H1 (cell line): ENCODE measurements around the gene COL28A1. TPM values are rescaled to one million over a fixed set of nuclear protein-coding genes. Genes with fewer than 3 reads are reported as not detected.

ENCODE experiments used
- CHD1 ChIP-seq: IDR thresholded peaks from 2 replicates; pipeline ENCODE4 v1.6.1; 2012; ENCODE audit warnings: low read depth, low read length, improper control_type of control experiment
- HDAC6 ChIP-seq: IDR thresholded peaks from one replicate; pipeline ENCODE4 v1.7.1; 2012; ENCODE audit warnings: low read depth, mild to moderate bottlenecking, inconsistent platforms, low read length, moderate library complexity
- SUZ12 ChIP-seq: fragments of 200-600 bp; sonication (generic); IDR thresholded peaks from 2 replicates; pipeline ENCODE4 v1.6.1; 2012; ENCODE audit warnings: mild to moderate bottlenecking, inconsistent platforms, low read length, moderate library complexity, mixed read lengths
- polyA plus RNA-seq, 7 experiments: library from polyadenylated mRNA; depleted of rRNA in 3 of 7; stranded (reverse) in 5 of 7; unstranded in 2 of 7; fragments of >200 nt in 5 of 7; fragments of 200-250 nt in 2 of 7; gene quantifications; 1 replicate in 5 of 7; 2 replicates in 1 of 7; 4 replicates in 1 of 7; pipeline versions ENCODE4 v1.2.1 to v1.2.3, GENCODE V29; 2011 to 2013; ENCODE audit warnings: missing spikeins in 2 of 7, mixed read lengths in 2 of 7
- total RNA-seq: library from RNA; stranded (reverse); fragmentation: NEBNext Ultra II Directional; extraction: Animal tissue kit (Norgen Biotek cat#: 25700); gene quantifications from 2 replicates; pipeline ENCODE4 v1.2.1, GENCODE V29; 2021
- TF ChIP-seq, protein P1 (sequence below): fragments of 300-600 bp; sonication (generic); IDR thresholded peaks from 2 replicates; pipeline ENCODE4 v1.7.1; 2012; ENCODE audit warnings: low read length, moderate library complexity, mild to moderate bottlenecking, inconsistent platforms; ENCODE audit not compliant: insufficient replicate concordance

Gene COL28A1
- total and polyA plus RNA-seq, 2 of the 8 experiments (the other 6 are each of a cell fraction or from before 2014, with no cell fraction given): 0.22 to 0.38 TPM

DNA sequence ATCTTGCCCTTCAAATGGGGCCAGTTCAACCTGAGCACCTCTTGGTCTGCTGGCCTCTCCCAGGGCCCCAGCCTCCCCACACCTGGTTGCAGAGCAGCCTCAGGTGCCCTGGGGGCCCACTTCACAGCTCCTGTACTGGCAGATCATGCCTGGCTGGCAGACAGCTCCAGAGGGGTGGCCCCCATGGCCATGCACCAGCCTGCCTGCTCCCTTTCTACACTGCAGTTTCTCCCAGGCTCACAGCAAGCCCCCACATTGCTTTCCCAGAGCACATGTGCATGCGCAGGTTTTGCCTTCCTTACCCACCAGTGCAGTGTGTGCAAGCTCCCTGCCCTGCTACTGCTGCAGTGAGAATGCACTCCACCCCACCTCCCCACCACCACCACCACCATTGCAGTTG, 21.2 kb upstream of the COL28A1 start (continued):
- TF ChIP-seq, protein P1, sequence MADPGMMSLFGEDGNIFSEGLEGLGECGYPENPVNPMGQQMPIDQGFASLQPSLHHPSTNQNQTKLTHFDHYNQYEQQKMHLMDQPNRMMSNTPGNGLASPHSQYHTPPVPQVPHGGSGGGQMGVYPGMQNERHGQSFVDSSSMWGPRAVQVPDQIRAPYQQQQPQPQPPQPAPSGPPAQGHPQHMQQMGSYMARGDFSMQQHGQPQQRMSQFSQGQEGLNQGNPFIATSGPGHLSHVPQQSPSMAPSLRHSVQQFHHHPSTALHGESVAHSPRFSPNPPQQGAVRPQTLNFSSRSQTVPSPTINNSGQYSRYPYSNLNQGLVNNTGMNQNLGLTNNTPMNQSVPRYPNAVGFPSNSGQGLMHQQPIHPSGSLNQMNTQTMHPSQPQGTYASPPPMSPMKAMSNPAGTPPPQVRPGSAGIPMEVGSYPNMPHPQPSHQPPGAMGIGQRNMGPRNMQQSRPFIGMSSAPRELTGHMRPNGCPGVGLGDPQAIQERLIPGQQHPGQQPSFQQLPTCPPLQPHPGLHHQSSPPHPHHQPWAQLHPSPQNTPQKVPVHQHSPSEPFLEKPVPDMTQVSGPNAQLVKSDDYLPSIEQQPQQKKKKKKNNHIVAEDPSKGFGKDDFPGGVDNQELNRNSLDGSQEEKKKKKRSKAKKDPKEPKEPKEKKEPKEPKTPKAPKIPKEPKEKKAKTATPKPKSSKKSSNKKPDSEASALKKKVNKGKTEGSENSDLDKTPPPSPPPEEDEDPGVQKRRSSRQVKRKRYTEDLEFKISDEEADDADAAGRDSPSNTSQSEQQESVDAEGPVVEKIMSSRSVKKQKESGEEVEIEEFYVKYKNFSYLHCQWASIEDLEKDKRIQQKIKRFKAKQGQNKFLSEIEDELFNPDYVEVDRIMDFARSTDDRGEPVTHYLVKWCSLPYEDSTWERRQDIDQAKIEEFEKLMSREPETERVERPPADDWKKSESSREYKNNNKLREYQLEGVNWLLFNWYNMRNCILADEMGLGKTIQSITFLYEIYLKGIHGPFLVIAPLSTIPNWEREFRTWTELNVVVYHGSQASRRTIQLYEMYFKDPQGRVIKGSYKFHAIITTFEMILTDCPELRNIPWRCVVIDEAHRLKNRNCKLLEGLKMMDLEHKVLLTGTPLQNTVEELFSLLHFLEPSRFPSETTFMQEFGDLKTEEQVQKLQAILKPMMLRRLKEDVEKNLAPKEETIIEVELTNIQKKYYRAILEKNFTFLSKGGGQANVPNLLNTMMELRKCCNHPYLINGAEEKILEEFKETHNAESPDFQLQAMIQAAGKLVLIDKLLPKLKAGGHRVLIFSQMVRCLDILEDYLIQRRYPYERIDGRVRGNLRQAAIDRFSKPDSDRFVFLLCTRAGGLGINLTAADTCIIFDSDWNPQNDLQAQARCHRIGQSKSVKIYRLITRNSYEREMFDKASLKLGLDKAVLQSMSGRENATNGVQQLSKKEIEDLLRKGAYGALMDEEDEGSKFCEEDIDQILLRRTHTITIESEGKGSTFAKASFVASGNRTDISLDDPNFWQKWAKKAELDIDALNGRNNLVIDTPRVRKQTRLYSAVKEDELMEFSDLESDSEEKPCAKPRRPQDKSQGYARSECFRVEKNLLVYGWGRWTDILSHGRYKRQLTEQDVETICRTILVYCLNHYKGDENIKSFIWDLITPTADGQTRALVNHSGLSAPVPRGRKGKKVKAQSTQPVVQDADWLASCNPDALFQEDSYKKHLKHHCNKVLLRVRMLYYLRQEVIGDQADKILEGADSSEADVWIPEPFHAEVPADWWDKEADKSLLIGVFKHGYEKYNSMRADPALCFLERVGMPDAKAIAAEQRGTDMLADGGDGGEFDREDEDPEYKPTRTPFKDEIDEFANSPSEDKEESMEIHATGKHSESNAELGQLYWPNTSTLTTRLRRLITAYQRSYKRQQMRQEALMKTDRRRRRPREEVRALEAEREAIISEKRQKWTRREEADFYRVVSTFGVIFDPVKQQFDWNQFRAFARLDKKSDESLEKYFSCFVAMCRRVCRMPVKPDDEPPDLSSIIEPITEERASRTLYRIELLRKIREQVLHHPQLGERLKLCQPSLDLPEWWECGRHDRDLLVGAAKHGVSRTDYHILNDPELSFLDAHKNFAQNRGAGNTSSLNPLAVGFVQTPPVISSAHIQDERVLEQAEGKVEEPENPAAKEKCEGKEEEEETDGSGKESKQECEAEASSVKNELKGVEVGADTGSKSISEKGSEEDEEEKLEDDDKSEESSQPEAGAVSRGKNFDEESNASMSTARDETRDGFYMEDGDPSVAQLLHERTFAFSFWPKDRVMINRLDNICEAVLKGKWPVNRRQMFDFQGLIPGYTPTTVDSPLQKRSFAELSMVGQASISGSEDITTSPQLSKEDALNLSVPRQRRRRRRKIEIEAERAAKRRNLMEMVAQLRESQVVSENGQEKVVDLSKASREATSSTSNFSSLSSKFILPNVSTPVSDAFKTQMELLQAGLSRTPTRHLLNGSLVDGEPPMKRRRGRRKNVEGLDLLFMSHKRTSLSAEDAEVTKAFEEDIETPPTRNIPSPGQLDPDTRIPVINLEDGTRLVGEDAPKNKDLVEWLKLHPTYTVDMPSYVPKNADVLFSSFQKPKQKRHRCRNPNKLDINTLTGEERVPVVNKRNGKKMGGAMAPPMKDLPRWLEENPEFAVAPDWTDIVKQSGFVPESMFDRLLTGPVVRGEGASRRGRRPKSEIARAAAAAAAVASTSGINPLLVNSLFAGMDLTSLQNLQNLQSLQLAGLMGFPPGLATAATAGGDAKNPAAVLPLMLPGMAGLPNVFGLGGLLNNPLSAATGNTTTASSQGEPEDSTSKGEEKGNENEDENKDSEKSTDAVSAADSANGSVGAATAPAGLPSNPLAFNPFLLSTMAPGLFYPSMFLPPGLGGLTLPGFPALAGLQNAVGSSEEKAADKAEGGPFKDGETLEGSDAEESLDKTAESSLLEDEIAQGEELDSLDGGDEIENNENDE: no peak
- no peak for TF ChIP-seq SUZ12
- TF ChIP-seq HDAC6: no peak
- TF ChIP-seq CHD1: no peak
